Left lobe of liver (tissue), 2 donors: ENCODE data around the gene MIA2. TPM values are rescaled to one million over a fixed set of nuclear protein-coding genes. Genes with fewer than 3 reads are reported as not detected.
"Not testable (repeated sequence)": the region's sequence is repeated elsewhere in the genome, so short reads cannot be mapped to it uniquely, and the experiment has no call there.

Experiments used
- ATAC-seq: fragments of 200-7000 bp; cut with Tn5 transposase; one replicate; pipeline ENCODE4 v1.9.1; 2020; ENCODE audit warnings: mild to moderate bottlenecking, moderate library complexity
- DNase-seq: peaks from one replicate; pipeline ENCODE4 v3.0.0-alpha.2; 2020; ENCODE audit warnings: low spot score
- total RNA-seq: library from RNA; stranded (reverse); gene quantifications from one replicate; pipeline ENCODE4 v1.2.1, GENCODE V29; 2021
- donor health status: DM: no; HTN: no; CAD: no; lungs with moderate emphysema.
- donor health status: DM: no; HTN: yes; CAD: no.

The MIA2 gene
- total RNA-seq, 1 donor from 2014 or later: 83.9 TPM

- DNase-seq: no peak
Observed at GRCh38 chr14:39319381-39319780, 85.7 kb downstream of the MIA2 start.

GRCh38 chr14:39320318-39320717 lies 86.6 kb downstream of the MIA2 start:
- DNase-seq: no peak

More at GRCh38 chr14:39319381-39319780, 85.7 kb downstream of the MIA2 start:
- no peak for ATAC-seq

GRCh38 chr14:39322807-39323206 lies 89.1 kb downstream of the MIA2 start:
- no peak for ATAC-seq
- DNase-seq: no peak

More at GRCh38 chr14:39320318-39320717, 86.6 kb downstream of the MIA2 start:
- ATAC-seq: no peak

GRCh38 chr14:39324097-39324496 lies 90.4 kb downstream of the MIA2 start:
- DNase-seq: no peak
- ATAC-seq: no peak

GRCh38 chr14:39339003-39339402 lies 105.3 kb downstream of the MIA2 start:
- ATAC-seq (peak; percentile 60), DNase-seq (no peak)

GRCh38 chr14:39341126-39341525 lies 107.4 kb downstream of the MIA2 start:
- ATAC-seq, DNase-seq: not testable (repeated sequence)

- DNase-seq (no peak), ATAC-seq (no peak)
Observed at GRCh38 chr14:39342768-39343167, 109.1 kb downstream of the MIA2 start.

GRCh38 chr14:39343614-39344013 lies 109.9 kb downstream of the MIA2 start:
- no peak for DNase-seq
- no peak for ATAC-seq

- no peak for DNase-seq
- ATAC-seq: no peak
Observed at GRCh38 chr14:39350866-39351265, 117.2 kb downstream of the MIA2 start.

- DNase-seq: no peak
- no peak for ATAC-seq
Observed at GRCh38 chr14:39351708-39352107, 118.0 kb downstream of the MIA2 start.

- not testable (repeated sequence) for ATAC-seq, DNase-seq
Observed at GRCh38 chr14:39359069-39359468, 125.4 kb downstream of the MIA2 start.

- ATAC-seq: no peak
- no peak for DNase-seq
Observed at GRCh38 chr14:39360316-39360715, 126.6 kb downstream of the MIA2 start.

GRCh38 chr14:39361556-39361955 lies 127.8 kb downstream of the MIA2 start:
- DNase-seq, ATAC-seq: not testable (repeated sequence)

GRCh38 chr14:39364509-39364908 lies 130.8 kb downstream of the MIA2 start:
- no peak for DNase-seq
- ATAC-seq: no peak

- no peak for DNase-seq
- ATAC-seq: no peak
Observed at GRCh38 chr14:39365354-39365753, 131.6 kb downstream of the MIA2 start.

- DNase-seq (no peak), ATAC-seq (peak; percentile 44)
Observed at GRCh38 chr14:39366460-39367386, 133.0 kb downstream of the MIA2 start.

- ATAC-seq (peak; percentile 36), DNase-seq (no peak)
Observed at GRCh38 chr14:39367387-39367751, 133.7 kb downstream of the MIA2 start.

- ATAC-seq (peak; percentile 80), DNase-seq (no peak)
Observed at GRCh38 chr14:39368261-39368959, 134.7 kb downstream of the MIA2 start.

GRCh38 chr14:39369029-39369428 lies 135.3 kb downstream of the MIA2 start:
- no peak for ATAC-seq
- DNase-seq: no peak

- ATAC-seq (no peak), DNase-seq (no peak)
Observed at GRCh38 chr14:39370415-39370814, 136.7 kb downstream of the MIA2 start.

- ATAC-seq: no peak
- DNase-seq: no peak
Observed at GRCh38 chr14:39372656-39373055, 138.9 kb downstream of the MIA2 start.

- ATAC-seq (no peak), DNase-seq (no peak)
Observed at GRCh38 chr14:39374851-39375250, 141.1 kb downstream of the MIA2 start.
